Measurements from ENCODE around the gene UCN3.
"Not testable (repeated sequence)": the region's sequence is repeated elsewhere in the genome, so short reads cannot be mapped to it uniquely, and the experiment has no call there.

UCN3 gene

GRCh38 chr10:5369362-5370158 lies 4.8 kb downstream of the UCN3 start:
- DNase-seq (ENCODE audit: low spot score) = no peak

- DNase-seq (ENCODE audit: low spot score) = no peak
Observed at GRCh38 chr10:5370493-5371352, 6.0 kb downstream of the UCN3 start.

DNA sequence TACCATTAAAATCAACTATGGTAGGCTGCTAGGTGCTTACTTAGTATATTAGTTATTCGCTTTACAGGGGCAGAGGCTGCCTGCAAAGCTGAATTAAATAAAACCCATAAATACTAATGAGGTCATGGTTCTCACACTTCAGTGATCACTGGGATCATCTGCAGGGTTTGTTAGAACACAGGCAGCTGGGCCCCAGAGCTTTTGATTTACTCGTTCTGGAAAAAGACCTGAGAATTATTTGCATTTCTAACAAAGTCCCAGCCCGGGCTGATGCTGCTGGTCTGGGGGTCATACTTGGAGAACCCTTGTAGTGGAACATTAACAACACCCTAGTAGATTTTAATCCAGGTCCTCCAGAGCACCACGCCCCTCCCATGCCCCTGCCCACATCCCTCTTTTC lies 8.5 kb downstream of the UCN3 start:
- DNase-seq (ENCODE audit: low spot score) = no peak

GRCh38 chr10:5373891-5374611 lies 9.3 kb downstream of the UCN3 start:
- no peak for DNase-seq (ENCODE audit: low spot score)

- no peak for DNase-seq (ENCODE audit: low spot score)
Observed at GRCh38 chr10:5376450-5376849, 11.7 kb downstream of the UCN3 start.

- DNase-seq (ENCODE audit: low spot score) = not testable (repeated sequence)
Observed at GRCh38 chr10:5379202-5379601, 14.4 kb downstream of the UCN3 start.

DNA sequence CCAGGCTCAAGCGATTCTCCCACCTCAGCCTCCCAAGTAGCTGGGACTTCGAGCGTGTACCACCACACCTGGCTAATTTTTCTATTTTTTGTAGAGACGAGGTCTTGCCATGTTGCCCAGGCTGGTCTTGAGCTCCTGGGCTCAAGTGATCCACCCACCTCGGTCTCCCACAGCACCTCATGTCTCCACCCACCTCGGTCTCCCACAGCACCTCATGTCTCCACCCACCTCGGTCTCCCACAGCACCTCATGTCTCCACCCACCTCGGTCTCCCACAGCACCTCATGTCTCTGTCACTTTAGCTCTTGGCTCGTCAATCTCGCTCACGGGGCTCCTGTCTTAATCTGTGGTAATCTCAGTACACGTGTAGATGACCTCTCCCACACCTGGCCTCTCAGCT lies 15.6 kb downstream of the UCN3 start:
- DNase-seq (ENCODE audit: low spot score) = not testable (repeated sequence)

DNA sequence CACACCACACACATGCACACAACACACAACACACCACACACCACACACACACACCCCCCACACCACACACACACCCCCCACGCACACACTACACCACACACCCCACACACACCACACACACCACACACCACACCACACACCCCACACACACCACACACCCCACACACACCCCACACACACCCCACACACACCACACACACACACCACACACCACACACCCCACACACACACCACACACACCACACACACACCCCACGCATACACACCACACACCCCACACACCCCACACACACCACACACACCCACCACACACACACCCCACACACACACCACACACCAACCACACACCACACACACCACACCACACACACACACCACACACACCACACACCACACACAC lies 16.4 kb downstream of the UCN3 start:
- DNase-seq (ENCODE audit: low spot score) = no peak

GRCh38 chr10:5385224-5385623 lies 20.5 kb downstream of the UCN3 start:
- DNase-seq (ENCODE audit: low spot score) = no peak

- DNase-seq (ENCODE audit: low spot score) = no peak
Observed at GRCh38 chr10:5387169-5387568, 22.4 kb downstream of the UCN3 start.

GRCh38 chr10:5390607-5391205 lies 25.9 kb downstream of the UCN3 start:
- no peak for DNase-seq (ENCODE audit: low spot score)

DNA sequence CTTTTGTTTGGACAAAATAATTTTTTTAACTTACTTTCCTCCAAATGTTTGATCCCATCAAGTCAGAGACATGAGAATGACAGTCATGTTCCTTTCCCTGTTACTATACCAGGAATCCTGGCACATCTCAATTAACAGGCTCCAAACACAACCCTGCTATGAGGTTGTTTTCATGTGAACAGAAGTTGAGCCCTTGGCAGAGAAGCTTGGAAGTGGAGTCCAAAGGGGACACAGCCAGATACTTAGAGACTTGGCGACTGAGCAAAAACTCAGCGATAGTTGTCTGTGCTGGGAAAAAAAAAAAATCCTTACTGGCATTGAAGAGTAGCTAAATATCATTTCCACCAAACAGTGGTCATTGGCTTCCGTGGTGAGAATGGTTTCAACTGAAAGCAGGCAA lies 27.0 kb downstream of the UCN3 start:
- no peak for DNase-seq (ENCODE audit: low spot score)

DNA sequence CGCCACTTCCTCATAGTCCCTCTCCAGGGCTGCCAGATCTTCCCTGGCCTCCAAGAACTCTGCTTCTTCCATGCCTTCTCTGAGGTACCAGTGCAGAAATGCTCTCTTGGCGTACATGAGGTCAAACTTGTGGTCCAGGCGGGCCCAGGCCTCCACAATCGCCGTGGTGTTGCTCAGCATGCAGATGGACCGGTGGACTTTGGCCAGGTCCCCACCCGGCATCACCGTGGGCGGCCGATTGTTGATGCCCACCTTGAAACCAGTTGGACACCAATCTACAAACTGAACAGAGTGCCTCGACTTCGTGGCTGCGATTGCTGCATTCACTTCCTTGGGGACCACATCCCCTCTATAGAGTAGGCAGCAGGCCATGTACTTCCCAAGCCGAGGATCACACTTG lies 28.8 kb downstream of the UCN3 start:
- no peak for DNase-seq (ENCODE audit: low spot score)

DNA sequence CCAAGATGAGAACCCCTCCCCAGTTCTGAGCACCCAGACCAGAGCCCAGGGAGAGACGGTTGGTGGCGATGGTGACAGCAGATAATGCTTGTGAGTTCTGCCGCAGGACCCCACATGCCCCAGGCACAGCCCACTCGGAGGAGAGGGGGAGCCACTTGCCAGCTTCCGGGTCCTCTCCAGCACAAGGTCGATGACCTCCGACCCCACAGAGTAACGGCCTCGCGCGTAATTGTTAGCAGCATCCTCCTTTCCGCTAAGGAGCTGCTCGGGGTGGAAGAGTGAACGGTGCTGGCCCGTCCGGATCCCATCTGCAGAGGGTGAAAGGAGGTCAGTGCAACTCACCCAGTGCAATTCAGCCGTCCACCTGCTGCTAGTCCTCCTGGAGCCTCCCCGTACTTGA lies 30.4 kb downstream of the UCN3 start:
- no peak for DNase-seq (ENCODE audit: low spot score)

- DNase-seq (ENCODE audit: low spot score) = no peak
Observed at GRCh38 chr10:5396556-5397300, 32.0 kb downstream of the UCN3 start.

DNA sequence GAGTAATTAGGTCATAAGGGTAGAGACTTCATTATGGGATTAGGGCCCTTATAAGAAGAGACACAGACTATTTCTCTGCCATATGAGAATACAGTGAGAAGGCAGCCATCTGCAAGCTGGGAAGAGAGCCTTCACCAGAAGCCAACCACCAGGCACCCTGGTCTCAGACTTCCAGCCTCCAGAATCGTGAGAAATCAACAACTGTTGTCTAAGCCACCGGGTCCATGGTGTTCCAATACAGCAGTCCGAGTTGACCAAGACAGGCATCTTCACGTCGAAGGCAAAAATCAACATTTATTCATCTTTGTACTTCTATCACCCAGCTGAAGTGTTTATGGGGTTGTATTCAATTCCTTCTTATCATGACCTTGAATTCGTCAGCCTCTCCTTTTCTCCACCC lies 34.6 kb downstream of the UCN3 start:
- no peak for DNase-seq (ENCODE audit: low spot score)

- no peak for DNase-seq (ENCODE audit: low spot score)
Observed at GRCh38 chr10:5400468-5401240, 35.9 kb downstream of the UCN3 start.

DNA sequence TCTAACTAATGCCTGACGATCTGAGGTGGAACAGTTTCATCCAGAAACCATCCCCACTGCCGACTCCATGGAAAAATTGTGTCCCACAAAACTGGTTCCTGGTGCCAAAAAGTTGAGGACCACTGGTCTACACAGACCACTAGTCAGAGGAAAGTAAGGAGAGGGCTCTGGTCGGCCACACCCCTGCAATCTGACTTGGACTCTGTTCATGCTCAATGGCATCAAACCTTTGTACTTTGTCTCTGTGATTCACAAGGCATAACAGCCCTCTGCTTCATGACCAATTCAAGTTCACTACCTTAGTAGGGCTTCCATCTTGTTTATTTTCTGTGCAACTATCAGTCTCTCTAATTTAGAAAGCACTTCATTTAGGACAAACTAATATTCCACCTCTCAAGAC lies 38.0 kb downstream of the UCN3 start:
- no peak for DNase-seq (ENCODE audit: low spot score)

GRCh38 chr10:5404208-5405041 lies 39.7 kb downstream of the UCN3 start, which contains the start of gene TUBAL3:
Gene TUBAL3 (minus strand): TSS chr10:5404828. CDS start chr10:5404792, 36 bp downstream.
- no peak for DNase-seq (ENCODE audit: low spot score)

- no peak for DNase-seq (ENCODE audit: low spot score)
Observed at GRCh38 chr10:5406918-5407317, 42.2 kb downstream of the UCN3 start.
